HG03108 (cell line): ENCODE results near the gene ONECUT1.
A peak's percentile ranks its signal among the peaks of the same experiment; 100 is the strongest.

Source experiments
- ATAC-seq: cut with Tn5 transposase; IDR thresholded peaks from one replicate; pipeline ENCODE4 v1.9.1; 2021; ENCODE audit warnings: moderate library complexity; ENCODE audit not compliant: unreplicated experiment

The ONECUT1 gene

GRCh38 chr15:52783929-52784798 is 6.0 kb downstream of the ONECUT1 start:
- no peak for ATAC-seq

GRCh38 chr15:52783191-52783829 is 6.8 kb downstream of the ONECUT1 start:
- ATAC-seq = no peak

- no peak for ATAC-seq
These were observed 7.6 kb downstream of the ONECUT1 start for GRCh38 chr15:52782514-52782913.

GRCh38 chr15:52780172-52780980 is 9.8 kb downstream of the ONECUT1 start:
- peak; percentile 40 for ATAC-seq

GRCh38 chr15:52778457-52778856 is 11.7 kb downstream of the ONECUT1 start:
- ATAC-seq = no peak

GRCh38 chr15:52772766-52773165 is 17.4 kb downstream of the ONECUT1 start:
- ATAC-seq = no peak

- ATAC-seq = no peak
These were observed 24.4 kb downstream of the ONECUT1 start for GRCh38 chr15:52765785-52766184.

GRCh38 chr15:52764731-52765130 is 25.4 kb downstream of the ONECUT1 start:
- no peak for ATAC-seq

GRCh38 chr15:52762621-52763020 is 27.5 kb downstream of the ONECUT1 start:
- ATAC-seq = no peak

GRCh38 chr15:52760562-52760961 is 29.6 kb downstream of the ONECUT1 start:
- ATAC-seq = no peak

- ATAC-seq = no peak
These were observed 30.2 kb downstream of the ONECUT1 start for GRCh38 chr15:52759969-52760368.

GRCh38 chr15:52757496-52757895 is 32.6 kb downstream of the ONECUT1 start:
- ATAC-seq = no peak

- no peak for ATAC-seq
These were observed 38.6 kb downstream of the ONECUT1 start for GRCh38 chr15:52751522-52751921.

GRCh38 chr15:52749258-52749657 is 40.9 kb downstream of the ONECUT1 start:
- ATAC-seq = no peak

- ATAC-seq = no peak
These were observed 43.9 kb downstream of the ONECUT1 start for GRCh38 chr15:52746162-52746757.

- no peak for ATAC-seq
These were observed 44.6 kb downstream of the ONECUT1 start for GRCh38 chr15:52745326-52746161.

GRCh38 chr15:52738311-52738710 is 51.8 kb downstream of the ONECUT1 start:
- no peak for ATAC-seq

- no peak for ATAC-seq
These were observed 52.4 kb downstream of the ONECUT1 start for GRCh38 chr15:52737720-52738119.

GRCh38 chr15:52735231-52736089 is 54.7 kb downstream of the ONECUT1 start:
- peak; percentile 70 for ATAC-seq
